GM12891 (cell line): ENCODE results near the gene UQCRC1.

Source experiments
- POLR2A ChIP-seq: IDR thresholded peaks from 2 replicates; pipeline ENCODE4 v1.6.1; 2011; ENCODE audit warnings: low read depth, low read length, control low read depth
- POLR2AphosphoS5 ChIP-seq: IDR thresholded peaks from 2 replicates; pipeline ENCODE4 v1.6.1; 2011; ENCODE audit warnings: low read depth, low read length, control low read depth
- POU2F2 ChIP-seq: IDR thresholded peaks from 2 replicates; pipeline ENCODE4 v1.6.1; 2011; ENCODE audit warnings: low read depth, mild to moderate bottlenecking, control low read depth, low read length, moderate library complexity
- TAF1 ChIP-seq: IDR thresholded peaks from 2 replicates; pipeline ENCODE4 v1.6.1; 2011; ENCODE audit warnings: low read depth, low read length, control low read depth

GRCh38 chr3:48553361-48553760 lies 56.1 kb downstream of the UQCRC1 start:
- TF ChIP-seq POLR2A, result no peak
- TF ChIP-seq TAF1, result no peak
- TF ChIP-seq POLR2AphosphoS5, result no peak
- TF ChIP-seq POU2F2, result no peak
